ENCODE results near the gene TMEM59L.

DNA sequence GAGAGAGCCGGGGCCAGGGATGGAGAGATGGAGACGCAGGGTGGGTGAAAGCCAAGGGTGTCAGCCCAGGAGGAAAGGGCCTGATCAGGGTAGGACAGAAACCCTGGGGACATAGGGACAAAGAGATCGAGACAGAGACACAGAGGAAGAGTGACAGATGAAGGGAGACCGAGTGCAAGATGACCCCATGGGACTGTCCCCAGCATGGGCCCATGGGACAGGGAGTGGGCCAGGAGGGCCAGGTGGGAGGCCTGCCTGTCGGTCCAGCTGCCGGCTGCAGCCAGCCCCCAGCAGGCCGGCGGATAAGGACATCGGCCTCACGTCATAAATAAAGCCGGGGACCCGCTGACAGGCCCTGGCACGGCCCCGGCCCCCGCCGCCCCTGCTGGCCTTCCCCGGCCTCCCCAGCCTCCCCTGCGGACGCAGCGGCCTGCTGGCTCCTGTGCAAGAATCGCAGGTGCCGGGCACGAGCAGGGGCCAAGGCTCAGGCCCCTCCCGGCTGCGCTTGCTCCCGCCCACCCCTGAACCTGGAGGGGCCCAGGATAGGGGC is 17.8 kb upstream of the TMEM59L start:
- TF ChIP-seq CTCF (IDR thresholded peaks at IDR 0.05) (no peak), EP300 (IDR thresholded peaks at IDR 0.05) (no peak), POLR2A (IDR thresholded peaks at IDR 0.05) (no peak)
